Lower leg skin (tissue), 3 donors: ENCODE measurements around the gene ERG.

Source experiments
- CTCF ChIP-seq, 3 donors: fragments of 450-650 bp; IDR thresholded peaks; one replicate each; pipeline ENCODE4 v1.5.1; 2016; ENCODE audit warnings: antibody characterized with exemption in 3 of 3, mild to moderate bottlenecking in 3 of 3, moderate library complexity in 2 of 3
- POLR2A ChIP-seq, 2 donors: fragments of 450-650 bp; IDR thresholded peaks; one replicate each; pipeline ENCODE4 v1.6.1; 2016 to 2017; ENCODE audit warnings: antibody characterized with exemption in 2 of 2, mild to moderate bottlenecking in 1 of 2, moderate library complexity in 1 of 2

GRCh38 chr21:38439426-38439825 is 58.9 kb downstream of the ERG start:
- no peak for TF ChIP-seq CTCF (IDR thresholded peaks at IDR 0.05)
- no peak for TF ChIP-seq POLR2A (IDR thresholded peaks at IDR 0.05)
